Spleen (tissue), 11 donors: ENCODE measurements around the gene PARD3B. TPM values are rescaled to one million over a fixed set of nuclear protein-coding genes. Genes with fewer than 3 reads are reported as not detected.

Experiments used
- DNase-seq: peaks from one replicate; pipeline ENCODE4 v3.0.0-alpha.2; 2020
- H3K27ac ChIP-seq, 8 donors: fragments of 200-600 bp; sonication (generic) in 7 of 8; 1 replicate in 4 of 8; 2 replicates in 4 of 8; pipeline versions ENCODE4 v1.5.0 to v1.8.0; 2016 to 2021; ENCODE audit warnings: inconsistent platforms in 4 of 8, mild to moderate bottlenecking in 4 of 8, moderate library complexity in 1 of 8
- H3K27me3 ChIP-seq, 7 donors: fragments of 200-600 bp; sonication (generic) in 6 of 7; replicated peaks in 1 of 7; 1 replicate in 4 of 7; 2 replicates in 3 of 7; pipeline versions ENCODE4 v1.5.0 to v1.8.0; 2016 to 2021; ENCODE audit warnings: inconsistent platforms in 3 of 7, mild to moderate bottlenecking in 1 of 7
- H3K36me3 ChIP-seq, 6 donors: fragments of 200-600 bp; sonication (generic) in 5 of 6; 1 replicate in 4 of 6; 2 replicates in 2 of 6; pipeline versions ENCODE4 v1.5.0 to v1.8.0; 2016 to 2021; ENCODE audit warnings: inconsistent platforms in 2 of 6
- H3K4me1 ChIP-seq, 6 donors: fragments of 200-600 bp; sonication (generic) in 5 of 6; 1 replicate in 3 of 6; 2 replicates in 3 of 6; pipeline versions ENCODE4 v1.5.0 to v1.8.0; 2016 to 2021; ENCODE audit warnings: inconsistent platforms in 3 of 6
- H3K4me3 ChIP-seq, 8 donors: fragments of 200-600 bp; sonication (generic) in 7 of 8; 1 replicate in 4 of 8; 2 replicates in 4 of 8; pipeline versions ENCODE4 v1.5.0 to v1.8.0; 2016 to 2021; ENCODE audit warnings: inconsistent platforms in 4 of 8, mild to moderate bottlenecking in 4 of 8, moderate library complexity in 2 of 8
- H3K9me3 ChIP-seq, 8 donors: fragments of 200-600 bp; sonication (generic) in 7 of 8; 1 replicate in 4 of 8; 2 replicates in 4 of 8; pipeline versions ENCODE4 v1.5.0 to v1.8.0; 2016 to 2021; ENCODE audit warnings: inconsistent platforms in 4 of 8
- CTCF ChIP-seq, 11 experiments: fragments of 200-600 bp in 7 of 11; fragments of 450-650 bp in 4 of 11; sonication (generic) in 4 of 11; IDR thresholded peaks in 8 of 11; conservative IDR thresholded peaks in 3 of 11; 1 replicate in 7 of 11; 2 replicates in 4 of 11; pipeline versions ENCODE4 v1.4.0 to v1.8.0; 2016 to 2021; ENCODE audit warnings: antibody characterized with exemption in 11 of 11, inconsistent platforms in 4 of 11, mild to moderate bottlenecking in 1 of 11
- POLR2A ChIP-seq, 3 donors: fragments of 450-650 bp; IDR thresholded peaks; one replicate each; pipeline ENCODE4 v1.5.1; 2017; ENCODE audit warnings: antibody characterized with exemption in 3 of 3, mild to moderate bottlenecking in 1 of 3
- POLR2AphosphoS5 ChIP-seq, 3 donors: sonication (generic); formaldehyde crosslinking; IDR thresholded peaks; one replicate each; pipeline ENCODE4 v1.5.1; 2017; ENCODE audit warnings: antibody characterized with exemption in 3 of 3
- WGBS, 5 donors: extraction: QIAGEN DNeasy Blood & Tissue Kit in 3 of 5; methylation state at CpG; one replicate each; pipeline versions ENCODE4 v1.1.5 to v1.1.7; 2013 to 2018; 5-methylcytosine and 5-hydroxymethylcytosine counted together
- intact Hi-C: fragments of 100-400 bp; cut with DNase I; formaldehyde crosslinking; loops from one replicate; pipeline ENCODE4 v1.15.0; 2023; ENCODE audit warnings: low total_unique reads
- polyA plus RNA-seq, 3 donors: library from polyadenylated mRNA; stranded (reverse); fragments of 200-250 nt; gene quantifications; one replicate each; pipeline ENCODE4 v1.2.1, GENCODE V29; 2013
- total RNA-seq, 7 donors: library from RNA; depleted of rRNA in 3 of 7; stranded (reverse); fragments of >200 nt in 3 of 7; fragmentation: NEBNext Ultra II Directional in 4 of 7; extraction: Animal tissue kit (Norgen Biotek cat#: 25700) in 4 of 7; gene quantifications; one replicate each; pipeline versions ENCODE4 v1.1.0 to v1.2.1, GENCODE V29; 2016 to 2021
- donor health status: healthy with polysubstance abuse.
- donor health status: DM: no; HTN: no; CAD: no; lungs with moderate emphysema.
- donor health status: DM: no; HTN: no; CAD: no.
- donor health status: Bipolar disorder and iron deficiency.
- donor health status: healthy.
- donor health status: DM: no; HTN: no; CAD: no.
- donor health status: DM: yes; HTN: yes; CAD: no.

The PARD3B gene
- total and polyA plus RNA-seq, 10 donors = 0.85 to 27.8 (median 14.7) TPM

GRCh38 chr2:205025580-205026240, 480.4 kb downstream of the PARD3B start:
- H3K27ac ChIP-seq = no peak overlapping the region
- 70 to 85% (median 78%) methylated on average over 11 of the region's 11 CpGs for WGBS, 5 donors

GRCh38 chr2:205030695-205031094, 485.4 kb downstream of the PARD3B start:
- no peak overlapping the region for H3K27ac ChIP-seq
- H3K27me3 ChIP-seq = no peaks in the 10 kb centered on the region
- H3K4me3 ChIP-seq = no peak overlapping the region
- WGBS, 5 donors = 77 to 92% (median 81%) methylated on average over 1 of the region's 1 CpG
- DNase-seq = no peak
- intact Hi-C loops = no loop called here
- H3K36me3 ChIP-seq = no peaks in the 10 kb centered on the region
- H3K4me1 ChIP-seq = no peaks in the 10 kb centered on the region
- TF ChIP-seq CTCF (IDR thresholded peaks at IDR 0.05 in 8 of 11, conservative IDR thresholded peaks at IDR 0.05 in 3 of 11) = no peak
- H3K9me3 ChIP-seq = no peaks in the 10 kb centered on the region

More at GRCh38 chr2:205025580-205026240, 480.4 kb downstream of the PARD3B start:
- H3K36me3 ChIP-seq = no peaks in the 10 kb centered on the region
- no peaks in the 10 kb centered on the region for H3K4me1 ChIP-seq
- no peaks in the 10 kb centered on the region for H3K27me3 ChIP-seq
- intact Hi-C loops = no loop called here
- no peak overlapping the region for H3K4me3 ChIP-seq
- no peaks in the 10 kb centered on the region for H3K9me3 ChIP-seq
- TF ChIP-seq CTCF (IDR thresholded peaks at IDR 0.05 in 8 of 11, conservative IDR thresholded peaks at IDR 0.05 in 3 of 11) (no peak), POLR2AphosphoS5 (IDR thresholded peaks at IDR 0.05) (no peak), POLR2A (IDR thresholded peaks at IDR 0.05) (no peak)
- DNase-seq = no peak

- intact Hi-C loops = no loop called here
- Histone ChIP-seq H3K27ac (no peak overlapping the region), H3K4me1 (no peaks in the 10 kb centered on the region), H3K4me3 (no peak overlapping the region), H3K36me3 (no peaks in the 10 kb centered on the region), H3K27me3 (no peaks in the 10 kb centered on the region), H3K9me3 (no peaks in the 10 kb centered on the region)
- no peak for TF ChIP-seq CTCF (IDR thresholded peaks at IDR 0.05 in 8 of 11, conservative IDR thresholded peaks at IDR 0.05 in 3 of 11)
- TF ChIP-seq POLR2AphosphoS5 (IDR thresholded peaks at IDR 0.05) = no peak
- WGBS, 5 donors = 63 to 92% (median 81%) methylated on average over 4 of the region's 4 CpGs
- DNase-seq = no peak
Measured at GRCh38 chr2:205032093-205032551, 486.8 kb downstream of the PARD3B start.

- Histone ChIP-seq H3K27me3 (no peaks in the 10 kb centered on the region), H3K4me1 (no peaks in the 10 kb centered on the region), H3K4me3 (no peak overlapping the region), H3K9me3 (no peaks in the 10 kb centered on the region), H3K36me3 (no peaks in the 10 kb centered on the region), H3K27ac (no peak overlapping the region)
- WGBS, 5 donors = 73 to 89% (median 81%) methylated on average over 2 of the region's 2 CpGs
- DNase-seq = no peak
- TF ChIP-seq POLR2AphosphoS5 (IDR thresholded peaks at IDR 0.05) (no peak), CTCF (IDR thresholded peaks at IDR 0.05 in 8 of 11, conservative IDR thresholded peaks at IDR 0.05 in 3 of 11) (no peak), POLR2A (IDR thresholded peaks at IDR 0.05) (no peak)
- intact Hi-C loops = no loop called here
Measured at GRCh38 chr2:205033431-205033830, 488.2 kb downstream of the PARD3B start.
